HK-2 (cell line): ENCODE data around the gene ANTKMT.
"Not testable (repeated sequence)": the region's sequence is repeated elsewhere in the genome, so short reads cannot be mapped to it uniquely, and the experiment has no call there.

Experiments
- DNase-seq: peaks from one replicate; pipeline ENCODE4 v3.0.0-alpha.2; 2018; ENCODE audit not compliant: unreplicated experiment

ANTKMT gene

DNA sequence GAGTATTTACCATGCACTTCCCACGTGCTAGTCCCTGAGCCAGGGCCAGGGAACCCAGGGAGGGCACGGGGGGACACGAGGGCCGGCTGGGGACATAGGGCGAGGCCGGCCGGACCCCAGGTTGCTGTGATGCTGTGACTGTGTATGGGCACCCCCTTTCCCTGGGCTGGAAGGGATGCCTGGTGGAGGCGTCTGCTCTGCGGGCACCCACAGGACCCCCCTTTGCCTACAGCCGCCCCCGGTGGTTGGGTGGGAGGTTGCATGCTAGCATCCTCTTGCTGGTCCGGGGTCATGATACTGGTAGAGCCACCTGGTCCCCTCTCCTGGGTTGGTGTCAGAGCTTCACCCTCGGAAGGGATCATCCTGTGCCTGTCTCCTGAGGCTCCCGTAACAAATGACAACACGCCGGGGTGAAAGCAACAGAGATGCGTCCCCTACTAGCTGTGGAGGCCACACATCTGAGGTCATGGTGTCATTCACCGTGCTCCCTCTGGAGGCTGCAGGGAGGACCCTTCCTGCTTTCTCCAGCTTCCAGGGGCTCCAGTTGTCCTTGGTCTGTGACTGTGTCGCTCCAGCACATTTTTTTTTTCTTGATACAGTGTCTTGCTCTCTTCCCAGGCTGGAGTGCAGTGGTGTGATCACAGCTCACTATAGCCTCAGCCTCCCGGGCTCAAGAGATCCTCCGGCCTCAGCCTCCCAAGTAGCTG lies 23.0 kb downstream of the ANTKMT start:
- no peak for DNase-seq

DNA sequence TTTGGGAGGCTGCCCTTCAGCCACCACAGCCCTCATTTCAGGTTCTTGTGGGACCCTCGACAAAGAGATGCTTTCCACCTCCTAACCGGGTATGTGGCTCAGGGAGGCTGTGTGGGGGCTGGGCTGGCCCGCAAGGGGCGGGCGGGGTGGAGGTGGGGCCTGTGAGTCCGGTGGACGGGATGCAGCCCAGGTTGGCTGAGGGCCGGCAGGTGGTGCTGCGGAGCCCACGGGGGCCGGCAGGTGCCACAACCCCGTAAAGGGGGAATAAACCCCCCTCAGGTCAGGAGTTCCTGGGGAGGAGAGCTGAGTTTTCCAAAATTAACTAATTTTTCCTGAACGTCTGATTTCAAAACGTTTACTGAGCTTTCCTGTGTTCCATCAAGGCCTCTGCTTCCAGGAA lies 24.8 kb downstream of the ANTKMT start:
- DNase-seq = no peak

DNA sequence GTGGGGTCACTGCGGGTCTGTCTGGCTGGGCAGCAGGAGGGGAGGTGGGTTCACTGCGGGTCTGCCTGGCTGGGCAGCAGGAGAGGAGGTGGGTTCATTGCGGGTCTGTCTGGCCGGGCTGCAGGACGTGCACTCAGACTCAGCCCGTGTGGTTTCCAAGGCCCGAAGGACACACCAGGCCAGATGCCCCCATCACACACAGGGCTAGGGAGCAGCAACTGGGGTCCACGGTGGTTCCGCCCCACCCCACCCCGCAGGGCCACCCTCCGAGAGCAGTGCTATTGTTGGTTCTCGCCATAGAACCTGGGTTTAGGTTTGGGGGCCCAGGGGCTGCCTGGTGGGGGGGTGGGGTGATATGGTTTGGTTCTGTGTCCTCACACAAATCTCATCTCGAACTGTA lies 25.7 kb downstream of the ANTKMT start:
- no peak for DNase-seq

DNA sequence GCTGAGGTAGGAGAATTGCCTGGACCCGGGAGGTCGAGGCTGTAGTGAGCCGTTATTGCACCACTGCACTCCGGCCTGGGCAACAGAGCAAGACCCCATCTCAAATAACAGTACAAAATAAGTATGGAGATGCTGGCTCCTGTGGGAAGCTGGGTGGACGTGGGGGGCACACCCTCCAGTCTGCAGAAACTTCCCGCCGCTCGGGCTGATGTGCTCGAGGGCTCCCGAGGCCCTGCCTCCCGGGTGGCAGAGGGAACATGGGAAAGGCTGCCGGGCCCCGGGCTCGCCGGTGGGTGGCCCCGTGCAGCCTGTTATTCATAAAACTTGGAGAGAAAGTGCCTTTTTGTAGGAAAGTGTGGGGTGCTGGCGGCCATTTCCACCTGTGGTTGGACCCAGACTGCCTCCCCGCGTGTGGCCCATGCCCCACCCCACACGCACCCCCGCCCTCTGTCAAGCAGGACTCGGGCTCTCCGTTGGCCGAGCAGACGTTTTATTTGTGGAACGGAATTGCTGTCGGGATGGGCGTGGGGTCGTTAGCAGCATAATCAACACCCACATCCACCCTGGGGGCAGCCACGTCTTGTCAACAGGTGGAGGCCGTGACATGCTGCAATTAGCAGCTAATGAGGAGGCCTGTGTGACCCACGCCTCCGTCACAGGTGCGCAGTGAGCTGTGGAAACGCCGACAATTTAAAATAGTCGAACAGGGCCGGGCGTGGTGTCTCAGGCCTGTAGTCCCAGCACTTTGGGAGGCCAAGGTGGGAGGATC lies 27.2 kb downstream of the ANTKMT start:
- DNase-seq = no peak

DNA sequence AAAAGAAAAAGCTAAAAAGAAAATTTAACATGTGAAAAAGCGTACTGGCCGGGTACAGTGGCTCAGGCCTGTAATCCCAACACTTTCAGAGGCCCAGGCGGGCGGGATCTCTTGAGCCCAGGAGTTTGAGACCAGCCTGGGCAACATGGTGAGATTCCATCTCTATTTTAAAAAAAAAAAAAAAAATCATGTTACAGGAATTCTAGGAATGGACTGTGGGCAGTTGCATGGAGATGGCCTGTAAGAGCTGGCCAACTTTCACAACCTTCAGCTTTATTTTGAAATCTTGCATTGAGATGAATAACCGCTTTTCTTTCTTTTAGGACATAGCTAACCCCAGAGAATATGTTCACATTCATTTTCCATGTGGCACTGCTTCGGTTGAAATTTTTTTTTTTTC lies 28.1 kb downstream of the ANTKMT start:
- no peak for DNase-seq

DNA sequence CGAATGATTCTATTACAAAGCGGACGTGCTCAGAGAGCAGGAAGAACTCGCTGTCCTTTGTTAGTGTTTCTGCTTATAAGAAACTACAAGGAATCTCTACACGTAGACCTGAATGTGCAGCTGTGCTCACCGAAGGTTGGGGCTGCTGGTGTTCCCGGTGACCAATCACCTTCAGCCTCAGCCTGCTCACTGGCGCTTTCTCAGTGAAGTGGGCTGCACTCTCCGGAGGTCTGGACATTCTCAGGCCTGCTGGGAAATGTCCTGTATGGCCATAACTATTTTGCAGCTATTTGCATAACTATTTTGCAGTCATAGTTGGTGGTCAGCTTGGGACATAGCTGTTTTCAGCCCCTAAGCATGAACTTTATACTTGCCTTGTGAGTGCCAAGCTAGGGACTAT lies 29.5 kb downstream of the ANTKMT start:
- no peak for DNase-seq

DNA sequence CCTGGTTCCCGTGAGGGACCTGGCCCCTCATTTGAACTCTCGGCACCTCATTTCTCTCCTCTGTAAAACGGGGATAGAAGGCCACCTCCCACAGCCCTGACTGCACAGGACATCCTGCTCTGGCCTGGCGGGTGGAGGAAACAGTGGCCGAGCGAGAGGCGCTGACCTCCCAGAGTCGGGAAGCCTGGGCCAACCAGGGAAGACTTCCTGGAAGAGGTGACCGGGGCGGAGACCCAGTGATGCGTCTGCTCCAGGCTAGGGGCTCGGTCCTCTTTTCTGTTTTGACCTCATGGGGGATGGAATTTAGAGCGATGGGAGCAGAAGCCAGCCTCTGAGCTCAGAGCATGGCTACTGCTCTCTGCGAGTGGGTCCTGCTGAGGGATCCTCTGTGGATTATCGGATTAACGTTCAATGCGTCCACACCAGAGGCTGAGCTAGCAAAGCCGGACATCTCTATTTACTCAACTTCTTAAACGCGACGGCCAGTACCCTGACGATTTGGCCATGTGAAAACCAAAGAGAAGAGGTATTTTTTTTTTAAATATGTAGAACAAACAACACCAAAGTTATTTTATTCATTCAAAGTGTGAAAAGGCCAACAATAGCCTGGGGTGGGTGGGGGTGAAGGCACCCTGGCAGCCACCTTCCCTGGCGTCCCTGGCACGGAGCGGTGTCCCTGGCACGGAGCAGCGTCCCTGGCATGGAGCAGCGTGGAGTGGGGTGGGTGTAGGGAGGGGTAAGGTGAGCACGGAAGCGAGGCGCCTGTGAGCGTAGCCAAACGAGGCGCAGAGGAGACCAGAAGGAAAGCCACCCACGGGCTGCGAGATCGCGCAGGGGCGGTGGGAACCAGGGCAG lies 30.4 kb downstream of the ANTKMT start:
- no peak for DNase-seq

DNA sequence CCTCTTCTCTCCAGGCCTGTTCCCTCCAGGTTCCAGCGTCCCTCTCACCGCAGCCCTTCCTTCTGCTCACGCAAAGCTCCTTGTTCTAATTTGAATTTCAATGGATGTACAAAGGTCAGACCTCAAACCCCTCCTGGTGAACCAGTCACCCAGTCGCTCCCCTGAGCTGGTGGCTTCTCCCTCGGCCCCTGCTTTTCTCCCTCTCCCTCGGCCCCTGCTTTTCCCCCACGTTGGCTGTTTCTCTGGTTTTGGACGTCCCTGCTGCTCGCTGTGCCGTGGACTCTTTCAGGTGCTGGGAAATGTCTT lies 31.0 kb downstream of the ANTKMT start:
- DNase-seq = no peak

DNA sequence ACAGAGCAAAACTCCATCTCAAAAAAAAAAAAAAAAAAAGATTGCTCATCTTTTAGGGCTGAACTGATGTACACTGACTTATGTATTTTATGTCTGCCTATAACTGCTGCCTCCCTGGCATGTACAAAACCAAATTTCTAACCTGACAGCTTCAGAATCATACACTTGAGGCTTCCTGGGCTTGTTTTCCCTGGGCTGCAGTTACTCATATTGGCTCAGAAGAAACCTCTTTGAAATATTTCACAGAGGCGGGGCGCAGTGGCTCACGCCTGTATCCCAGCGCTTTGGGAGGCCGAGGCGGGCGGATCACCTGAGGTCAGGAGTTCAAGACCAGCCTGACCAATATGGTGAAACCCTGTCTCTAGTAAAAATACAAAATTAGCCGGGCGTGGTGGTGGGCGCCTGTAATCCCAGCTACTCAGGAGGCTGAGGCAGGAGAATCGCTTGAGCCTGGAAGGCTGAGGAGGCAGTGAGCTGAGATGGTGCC lies 33.2 kb downstream of the ANTKMT start:
- not testable (repeated sequence) for DNase-seq

DNA sequence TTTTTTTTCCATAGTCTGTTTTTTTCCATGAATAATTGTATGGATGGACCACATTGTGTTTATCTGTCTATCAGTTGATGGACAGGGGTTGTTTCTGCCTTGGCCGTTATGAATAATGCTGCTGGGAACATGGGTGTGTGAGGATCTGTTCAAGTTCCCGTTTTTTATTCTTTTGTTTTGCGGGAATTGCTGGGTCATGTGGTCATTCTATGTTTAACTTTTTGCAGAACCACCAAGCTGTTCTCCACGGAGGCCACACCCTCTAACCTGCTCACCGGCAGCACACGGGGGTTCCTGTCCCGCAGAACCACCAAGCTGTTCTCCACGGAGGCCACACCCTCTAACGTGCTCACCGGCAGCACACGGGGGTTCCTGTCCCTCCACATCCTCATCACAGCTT lies 33.7 kb downstream of the ANTKMT start:
- DNase-seq = no peak

DNA sequence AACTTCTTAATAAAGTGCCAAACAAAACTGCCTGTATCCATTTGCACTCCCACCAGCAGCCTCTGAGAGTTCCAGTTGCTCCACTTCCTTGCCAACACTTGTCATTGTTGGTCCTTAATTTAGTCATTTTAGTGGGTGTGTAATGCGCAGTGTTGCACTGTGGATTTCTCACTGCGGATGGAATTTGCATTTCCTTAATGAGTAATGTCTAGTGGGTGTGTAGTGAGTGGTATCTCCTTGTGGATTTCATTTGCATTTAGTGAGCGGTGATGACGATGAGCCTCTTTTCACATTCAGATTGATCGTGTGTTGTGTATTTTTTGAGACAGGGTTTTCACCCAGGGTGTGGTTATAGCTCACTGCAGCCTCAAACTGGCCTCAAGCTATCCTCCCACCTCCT lies 35.5 kb downstream of the ANTKMT start:
- no peak for DNase-seq

DNA sequence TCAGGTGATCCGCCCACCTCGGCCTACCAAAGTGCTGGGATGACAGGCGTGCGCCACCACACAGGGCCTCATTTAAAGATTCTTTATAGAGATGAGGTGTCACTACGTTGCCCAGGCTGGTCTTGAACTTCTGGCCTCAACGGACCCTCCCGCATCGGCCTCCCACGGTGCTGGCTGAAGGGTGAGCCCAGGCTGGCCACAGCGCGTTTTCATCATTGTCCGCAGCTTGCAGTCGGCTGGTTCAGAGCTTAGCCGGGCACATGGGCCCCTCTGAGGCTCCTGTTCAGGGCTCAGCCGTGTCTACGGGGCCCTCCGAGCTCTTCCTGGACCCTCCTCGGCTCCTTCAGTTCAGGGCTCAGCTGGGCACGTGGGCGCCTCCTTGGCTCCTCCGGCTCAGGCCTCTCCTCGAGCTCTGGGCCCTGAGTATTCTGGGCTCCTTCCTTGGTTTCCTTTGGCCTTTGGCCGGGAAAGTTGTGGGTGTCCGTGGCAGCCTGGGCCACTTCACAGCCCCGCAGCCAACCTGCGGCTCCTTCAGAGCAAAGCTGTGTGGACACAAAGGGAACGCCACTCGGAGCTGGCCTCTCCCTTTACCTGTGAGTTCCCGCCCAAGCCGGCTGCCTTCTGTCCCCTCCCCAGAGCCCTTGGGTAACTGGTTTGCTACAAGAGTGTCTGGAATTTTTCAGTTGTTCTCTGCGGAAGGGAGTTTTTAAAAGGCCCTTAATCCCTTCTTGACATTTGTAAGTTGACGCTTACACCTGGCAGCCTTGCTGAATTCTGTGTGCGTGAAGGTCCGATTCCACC lies 38.4 kb downstream of the ANTKMT start:
- no peak for DNase-seq

DNA sequence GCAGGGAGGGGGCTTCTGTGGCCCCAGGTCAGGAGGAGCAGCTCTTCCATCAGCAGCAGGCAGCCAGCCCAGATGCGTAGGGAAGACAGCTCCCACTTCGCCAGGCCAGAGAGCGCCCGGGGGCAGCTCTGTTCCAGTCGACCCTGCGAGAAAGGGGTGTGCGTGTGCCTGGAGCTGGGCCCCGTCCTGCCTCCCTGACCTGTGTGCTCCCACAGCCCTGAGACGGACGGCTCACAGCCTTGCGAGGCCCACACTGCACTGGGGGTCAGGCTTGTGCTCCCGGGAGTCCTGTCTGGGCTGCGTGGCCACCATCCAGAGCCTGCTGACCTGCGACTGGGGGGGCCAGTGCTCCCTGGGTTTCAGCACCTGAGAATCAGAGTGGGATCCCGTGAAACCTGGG lies 39.1 kb downstream of the ANTKMT start:
- DNase-seq = no peak

DNA sequence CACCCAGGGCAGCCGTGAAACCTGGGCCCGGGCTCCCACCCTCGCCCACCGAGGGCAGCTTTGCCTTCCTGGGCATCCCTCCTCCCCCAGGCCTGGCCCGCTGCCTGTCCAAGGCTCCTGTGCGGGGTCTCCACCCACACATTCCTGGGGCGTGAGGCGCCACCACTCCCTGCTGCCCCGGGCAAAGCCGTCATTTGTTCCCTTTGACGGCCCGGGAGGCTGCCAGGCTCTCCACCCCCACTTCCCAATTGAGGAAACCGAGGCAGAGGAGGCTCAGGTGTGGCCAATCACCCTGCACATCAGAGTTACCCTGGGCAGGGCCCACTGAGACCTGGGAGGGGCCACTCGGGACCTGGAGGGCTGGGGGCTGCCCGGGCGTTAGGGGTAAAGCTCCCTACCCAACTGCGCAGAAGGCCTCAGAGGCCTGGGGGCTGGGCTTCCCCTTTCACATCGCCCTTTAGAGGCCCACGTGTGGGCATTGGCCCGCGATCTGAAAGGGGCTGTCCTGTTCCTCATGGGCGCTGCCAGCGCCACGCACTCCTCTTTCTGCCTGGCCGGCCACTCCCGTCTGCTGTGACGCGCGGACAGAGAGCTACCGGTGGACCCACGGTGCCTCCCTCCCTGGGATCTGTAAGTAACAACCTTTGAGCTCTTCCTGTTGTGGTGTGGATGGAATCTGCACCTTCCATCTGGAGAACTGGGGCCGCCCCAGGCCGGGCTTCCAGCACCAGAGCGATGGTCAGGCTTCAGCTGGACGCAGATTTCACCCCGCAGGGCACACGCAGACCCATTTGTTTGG lies 39.8 kb downstream of the ANTKMT start, which contains the start of gene MSLN:
TSS of gene MSLN (plus strand) at position 190 of the 799 bp plus-strand sequence. CDS start 1,947 bp downstream, outside the sequence.
- no peak for DNase-seq

DNA sequence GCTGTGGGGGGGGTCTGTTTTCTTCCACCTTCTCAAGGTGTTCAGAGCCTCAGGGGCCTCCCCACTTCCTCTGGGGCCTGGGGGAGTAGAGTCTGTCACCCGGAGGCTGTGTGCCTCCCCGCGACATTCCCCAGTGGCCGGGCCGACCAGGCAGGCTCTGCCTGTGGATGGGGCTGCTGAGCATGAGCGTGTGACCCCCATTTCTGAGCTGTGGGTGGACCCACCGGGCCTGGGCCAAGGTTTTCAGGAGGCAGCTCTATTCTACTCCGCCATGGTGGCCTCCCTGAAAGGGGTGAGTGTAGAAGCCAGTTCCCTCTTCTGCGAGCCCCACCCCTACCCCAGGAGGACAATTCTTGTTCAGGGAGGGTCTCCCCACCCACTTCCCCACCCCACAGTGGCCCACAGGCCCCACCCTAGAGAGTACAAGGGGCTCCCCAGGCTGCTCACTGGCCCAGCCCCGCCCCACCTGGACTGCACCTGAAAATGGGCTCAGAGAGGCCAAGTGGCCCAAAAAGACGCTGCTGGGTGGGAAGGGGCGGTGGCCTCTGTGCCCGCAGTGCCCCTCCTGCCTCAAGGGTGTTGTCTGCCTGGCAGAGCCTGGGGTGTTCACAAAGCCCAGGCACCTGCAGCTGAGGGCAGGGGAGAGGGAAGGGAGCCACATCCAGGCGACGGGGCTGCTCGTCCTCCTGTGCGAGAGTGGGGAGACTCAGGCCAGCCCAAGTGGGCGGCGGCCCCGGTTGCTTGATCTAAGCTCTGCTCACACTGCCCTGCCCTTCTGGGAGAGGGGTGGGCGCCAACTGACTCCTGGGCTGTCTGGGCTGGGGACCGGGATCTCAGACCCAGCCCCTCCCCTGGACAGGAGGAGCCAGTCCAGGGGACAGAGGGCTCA lies 40.9 kb downstream of the ANTKMT start:
- no peak for DNase-seq

DNA sequence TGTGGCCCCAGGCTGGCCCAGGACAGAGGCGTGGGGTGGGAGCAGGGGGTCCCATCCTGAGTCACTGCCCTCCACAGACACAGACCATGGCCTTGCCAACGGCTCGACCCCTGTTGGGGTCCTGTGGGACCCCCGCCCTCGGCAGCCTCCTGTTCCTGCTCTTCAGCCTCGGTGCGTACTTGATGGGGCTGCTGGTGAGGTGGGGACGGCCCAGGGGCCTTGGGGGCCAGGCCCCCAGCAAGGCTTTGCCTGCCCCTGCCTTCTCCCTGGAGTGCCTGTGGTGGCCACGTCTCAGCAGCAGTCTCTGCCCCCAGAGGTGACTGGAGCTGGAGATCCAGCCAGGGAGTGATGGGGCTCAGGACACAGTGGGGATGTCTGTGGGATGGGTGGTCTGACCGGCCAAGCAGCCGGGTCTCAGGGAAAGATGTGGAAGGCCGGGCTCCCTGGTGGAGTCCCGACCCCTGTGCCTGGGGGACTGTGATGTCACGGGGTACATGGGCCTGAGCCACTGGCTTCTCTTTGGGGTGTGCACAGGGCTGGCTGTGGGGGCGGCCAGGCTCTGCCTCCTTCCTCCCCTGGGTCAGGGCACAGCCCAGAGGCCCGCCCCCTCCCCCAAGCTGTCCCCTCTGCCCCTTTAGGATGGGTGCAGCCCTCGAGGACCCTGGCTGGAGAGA lies 41.8 kb downstream of the ANTKMT start:
- no peak for DNase-seq

DNA sequence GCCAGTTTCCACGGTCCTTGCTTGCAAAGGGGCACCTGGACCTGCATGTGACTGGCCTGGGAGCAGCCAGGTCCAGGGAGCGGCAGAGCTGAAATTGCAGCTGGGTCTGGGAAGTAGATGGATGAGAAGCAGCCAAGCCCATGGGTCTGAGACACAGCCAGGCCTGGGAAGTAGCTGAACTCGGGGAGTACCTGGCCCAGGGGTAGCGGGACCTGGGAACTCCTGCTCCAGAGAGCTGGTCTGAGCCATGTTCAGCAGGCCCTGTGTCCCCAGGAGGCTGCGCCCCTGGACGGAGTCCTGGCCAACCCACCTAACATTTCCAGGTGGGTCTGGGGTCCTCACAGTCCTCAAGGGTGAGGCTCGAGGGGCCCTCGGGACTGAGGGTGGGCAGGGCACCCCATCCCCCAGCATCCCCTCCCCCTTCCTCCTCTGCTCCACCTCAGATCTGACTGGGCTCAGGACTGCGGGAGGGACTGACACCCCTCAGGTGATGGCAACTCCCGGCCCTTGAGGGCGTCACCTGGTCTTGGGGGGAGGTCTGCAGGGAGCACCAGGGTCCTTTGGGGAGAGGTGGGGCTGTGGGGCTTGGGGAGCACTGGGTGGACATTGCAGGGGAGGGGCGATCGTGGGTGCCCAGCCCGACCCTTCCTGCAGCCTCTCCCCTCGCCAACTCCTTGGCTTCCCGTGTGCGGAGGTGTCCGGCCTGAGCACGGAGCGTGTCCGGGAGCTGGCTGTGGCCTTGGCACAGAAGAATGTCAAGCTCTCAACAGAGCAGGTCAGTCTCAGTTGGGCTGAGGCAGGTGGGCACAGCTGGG lies 42.6 kb downstream of the ANTKMT start:
- no peak for DNase-seq

DNA sequence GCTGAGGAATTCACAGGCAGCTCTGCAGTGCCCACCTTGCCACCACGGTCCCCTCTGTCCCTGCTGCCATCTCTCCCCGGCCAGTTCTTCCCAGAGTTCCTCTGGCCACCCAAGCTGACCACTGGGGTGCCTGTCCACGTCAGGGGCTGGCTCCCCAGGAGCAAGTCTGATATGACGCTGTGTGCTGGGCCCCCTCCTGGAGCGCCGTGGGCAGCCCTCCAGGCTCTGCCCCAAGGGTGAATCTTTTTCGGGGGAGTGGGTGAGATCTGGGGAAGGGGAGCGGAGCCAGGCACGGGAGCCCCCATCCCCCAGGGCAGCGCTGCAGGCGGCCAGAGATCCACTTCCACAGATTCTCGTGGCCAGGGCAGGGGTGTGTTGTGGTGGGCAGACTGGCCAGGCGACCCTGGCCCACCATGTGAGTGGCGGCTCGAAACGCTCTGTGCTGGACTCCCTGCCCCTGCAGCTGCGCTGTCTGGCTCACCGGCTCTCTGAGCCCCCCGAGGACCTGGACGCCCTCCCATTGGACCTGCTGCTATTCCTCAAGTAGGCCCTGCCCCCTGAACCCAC lies 43.3 kb downstream of the ANTKMT start:
- DNase-seq = no peak
